HG02970 (cell line): ENCODE results near the gene LHFPL2.
"Not testable (repeated sequence)": the region's sequence is repeated elsewhere in the genome, so short reads cannot be mapped to it uniquely, and the experiment has no call there.

ENCODE experiments used
- ATAC-seq: cut with Tn5 transposase; IDR thresholded peaks from one replicate; pipeline ENCODE4 v1.9.1; 2021; ENCODE audit warnings: mild to moderate bottlenecking, moderate library complexity, moderate number of reproducible peaks; ENCODE audit not compliant: unreplicated experiment, low FRiP score

The LHFPL2 gene, protein sequence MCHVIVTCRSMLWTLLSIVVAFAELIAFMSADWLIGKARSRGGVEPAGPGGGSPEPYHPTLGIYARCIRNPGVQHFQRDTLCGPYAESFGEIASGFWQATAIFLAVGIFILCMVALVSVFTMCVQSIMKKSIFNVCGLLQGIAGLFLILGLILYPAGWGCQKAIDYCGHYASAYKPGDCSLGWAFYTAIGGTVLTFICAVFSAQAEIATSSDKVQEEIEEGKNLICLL

GRCh38 chr5:78648359-78649210 lies at the start of gene LHFPL2:
LHFPL2 (minus strand) TSS chr5:78648772; CDS start chr5:78510213, 138,559 bp downstream.
- ATAC-seq: peak; percentile 55

DNA sequence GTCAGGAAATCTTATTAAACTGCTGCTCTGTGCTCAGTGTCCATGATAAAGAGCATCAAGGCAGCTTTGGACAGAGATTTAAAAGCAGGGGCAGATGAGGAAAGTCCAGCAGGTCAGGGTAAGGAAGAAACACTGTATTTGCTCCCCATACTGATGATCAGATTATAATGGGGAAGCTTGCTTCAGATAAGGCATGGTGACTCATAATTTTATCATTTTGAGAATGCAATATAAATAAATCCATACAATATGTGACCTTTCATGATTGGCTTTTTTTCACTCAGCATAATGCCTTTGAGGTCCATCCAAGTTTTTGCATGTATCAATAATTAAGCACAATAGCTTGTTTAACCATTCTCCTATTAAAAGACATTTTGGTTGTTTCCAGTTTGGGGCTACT lies 48.1 kb upstream of the LHFPL2 start:
- no peak for ATAC-seq

DNA sequence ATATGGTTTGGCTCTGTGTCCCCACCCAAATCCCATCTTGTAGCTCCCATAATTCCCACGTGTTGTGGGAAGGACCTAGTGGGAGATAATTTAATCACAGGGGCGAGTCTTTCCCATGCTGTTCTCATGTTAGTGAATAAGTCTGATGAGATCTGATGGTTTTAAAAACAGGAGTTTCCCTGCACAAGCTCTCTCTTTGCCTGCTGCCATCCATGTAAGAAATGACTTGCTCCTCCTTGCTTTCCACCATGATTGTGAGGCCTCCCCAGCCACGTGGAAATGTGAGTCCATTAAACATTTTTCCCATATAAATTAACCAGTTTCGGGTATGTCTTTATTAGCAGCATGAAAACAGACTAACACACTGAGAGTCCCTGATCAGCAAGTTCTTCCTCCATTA lies 47.5 kb upstream of the LHFPL2 start:
- not testable (repeated sequence) for ATAC-seq

DNA sequence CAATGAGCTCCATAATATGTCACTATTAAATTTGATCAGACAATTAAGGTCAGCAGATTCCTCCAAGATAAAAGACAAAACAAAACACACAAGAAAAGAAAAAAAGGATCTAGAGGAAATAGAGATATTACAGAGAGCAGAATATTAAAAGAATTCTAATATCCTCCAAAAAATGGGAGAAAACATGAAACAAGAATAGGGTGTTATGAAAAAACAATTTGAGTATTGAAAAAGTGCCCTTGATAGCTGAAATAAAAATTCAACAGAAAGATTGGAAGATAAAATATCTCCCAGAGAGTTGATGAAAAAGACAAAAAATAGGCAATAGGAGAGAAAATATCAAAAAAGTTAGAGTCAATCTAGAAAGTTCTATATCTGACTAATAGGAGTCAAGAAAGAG lies 44.8 kb upstream of the LHFPL2 start:
- no peak for ATAC-seq

DNA sequence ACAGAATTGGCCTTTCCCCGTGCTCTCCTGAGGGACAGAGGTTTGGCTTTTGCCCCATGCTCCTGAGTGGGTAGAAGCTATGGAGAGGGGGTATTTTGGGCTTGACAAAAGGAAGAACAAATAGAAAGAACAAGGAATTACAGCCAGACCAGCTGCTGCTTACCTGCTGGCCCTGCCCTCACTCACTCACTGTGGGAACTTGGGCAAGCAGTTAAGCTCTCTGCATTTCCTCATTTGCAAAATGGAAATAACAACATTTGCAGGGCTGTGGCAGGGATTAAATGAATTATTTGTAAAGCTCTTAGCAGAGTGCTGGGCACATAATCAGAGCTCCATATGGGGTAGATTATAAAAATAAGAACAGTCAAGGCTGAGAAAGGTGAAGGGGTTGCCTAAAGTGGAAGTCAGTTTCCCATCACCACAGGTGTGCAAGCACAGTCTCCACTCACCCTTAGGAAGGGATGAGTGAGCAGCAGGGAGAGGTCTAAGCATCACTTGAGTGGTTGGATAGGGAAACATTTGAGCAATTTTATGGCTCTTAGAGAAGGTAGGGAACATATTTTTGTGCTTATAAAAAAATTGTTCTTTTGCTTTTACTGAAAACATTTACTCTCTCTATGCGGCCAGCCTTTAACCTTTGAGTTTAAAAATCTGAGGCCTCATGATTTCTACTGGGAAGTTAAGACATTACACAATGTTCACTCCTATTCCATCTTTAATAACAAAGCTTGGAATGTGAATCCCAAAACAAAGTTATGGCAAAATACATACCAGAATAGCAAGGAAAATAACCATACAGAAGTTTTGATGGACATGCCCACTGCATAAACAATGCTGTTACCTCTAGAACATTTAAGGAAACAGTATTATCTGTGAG lies 42.8 kb upstream of the LHFPL2 start:
- no peak for ATAC-seq

- no peak for ATAC-seq
Observed at GRCh38 chr5:78690253-78690972, 41.8 kb upstream of the LHFPL2 start.

GRCh38 chr5:78689540-78690252 lies 41.1 kb upstream of the LHFPL2 start:
- ATAC-seq: no peak

DNA sequence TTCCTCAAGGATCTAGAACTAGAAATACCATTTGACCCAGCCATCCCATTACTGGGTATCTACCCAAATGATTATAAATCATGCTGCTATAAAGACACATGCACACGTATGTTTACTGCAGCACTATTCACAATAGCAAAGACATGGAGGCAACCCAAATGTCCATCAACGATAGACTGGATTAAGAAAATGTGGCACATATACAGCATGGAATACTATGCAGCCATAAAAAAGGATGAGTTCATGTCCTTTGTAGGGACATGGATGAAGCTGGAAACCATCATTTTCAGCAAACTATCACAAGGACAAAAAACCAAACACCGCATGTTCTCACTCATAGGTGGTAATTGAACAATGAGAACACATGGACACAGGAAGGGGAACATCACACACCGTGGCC lies 38.9 kb upstream of the LHFPL2 start:
- ATAC-seq: not testable (repeated sequence)

- ATAC-seq: not testable (repeated sequence)
Observed at GRCh38 chr5:78683905-78684304, 35.3 kb upstream of the LHFPL2 start.

DNA sequence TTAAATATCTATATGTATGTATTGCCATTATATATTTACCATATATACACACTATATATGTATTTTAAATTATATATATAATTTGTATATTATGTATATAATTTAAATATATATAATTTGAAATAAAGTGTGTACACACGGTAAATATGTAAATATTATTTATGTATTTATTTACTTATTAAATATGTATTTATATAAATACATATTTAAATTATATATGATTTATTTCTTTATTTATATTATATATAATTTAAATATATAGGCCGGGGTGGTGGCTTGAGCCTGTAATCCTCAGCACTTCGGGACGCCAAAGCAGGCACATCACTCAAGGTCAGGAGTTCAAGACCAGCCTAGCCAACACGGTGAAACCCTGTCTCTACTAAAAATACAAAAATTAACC lies 31.3 kb upstream of the LHFPL2 start:
- ATAC-seq: no peak

DNA sequence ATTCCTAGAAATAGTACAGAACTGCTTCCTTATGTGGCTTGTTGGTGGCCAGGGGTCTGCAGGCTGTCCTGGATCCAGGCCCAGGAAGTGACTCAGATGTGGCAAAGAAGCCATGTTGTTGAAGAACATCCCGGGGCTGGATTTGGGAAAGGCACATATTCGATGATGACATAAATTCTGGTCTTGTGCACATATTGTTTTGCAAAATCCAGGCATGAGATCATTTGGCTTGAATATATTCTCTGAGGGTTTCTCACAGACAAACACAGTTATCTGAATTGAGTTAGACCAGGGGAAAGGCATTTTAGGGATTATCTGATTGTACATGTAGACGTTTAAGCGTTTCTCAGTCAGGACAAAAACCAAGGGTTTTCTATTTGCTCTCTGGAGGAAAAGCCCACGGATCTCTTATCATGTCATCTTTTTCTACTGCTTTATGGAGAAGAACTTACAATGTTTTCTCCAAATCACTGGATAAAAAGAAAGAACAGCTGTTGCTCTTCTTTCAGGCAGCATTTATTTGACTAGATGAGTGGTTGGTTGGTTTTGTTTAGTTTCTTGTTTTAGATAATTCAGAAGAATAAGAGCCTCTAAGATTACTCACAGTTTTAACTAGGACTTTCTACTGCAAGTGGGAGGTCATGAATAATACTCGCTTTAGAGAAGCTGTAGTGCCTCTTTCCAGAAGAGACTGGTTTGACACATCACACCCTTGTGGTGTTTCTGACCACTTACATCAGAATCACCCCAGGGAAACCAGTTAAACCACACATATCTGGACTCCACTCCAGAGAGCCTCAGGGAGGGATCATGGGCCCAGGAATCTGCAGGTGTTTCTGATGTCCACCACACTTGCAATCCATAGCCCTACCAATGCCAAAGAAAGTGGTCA lies 29.5 kb upstream of the LHFPL2 start:
- ATAC-seq: no peak

GRCh38 chr5:78675956-78676730 lies 27.6 kb upstream of the LHFPL2 start:
- no peak for ATAC-seq

GRCh38 chr5:78673827-78674226 lies 25.3 kb upstream of the LHFPL2 start:
- ATAC-seq: not testable (repeated sequence)

- ATAC-seq: no peak
Observed at GRCh38 chr5:78672154-78672553, 23.6 kb upstream of the LHFPL2 start.

- ATAC-seq: no peak
Observed at GRCh38 chr5:78671609-78672008, 23.0 kb upstream of the LHFPL2 start.

- ATAC-seq: no peak
Observed at GRCh38 chr5:78670701-78671269, 22.2 kb upstream of the LHFPL2 start.

- no peak for ATAC-seq
Observed at GRCh38 chr5:78669331-78669730, 20.8 kb upstream of the LHFPL2 start.
